Transverse colon (tissue), 4 donors: ENCODE data around the gene ORMDL2. TPM values are rescaled to one million over a fixed set of nuclear protein-coding genes. Genes with fewer than 3 reads are reported as not detected.

Source experiments
- DNase-seq: peaks from one replicate; pipeline ENCODE4 v3.0.0-alpha.2; 2019
- H3K27ac ChIP-seq, 4 donors: fragments of 200-600 bp; sonication (generic); 2 replicates each; pipeline ENCODE4 v1.5.1; 2016 to 2018; ENCODE audit warnings: inconsistent platforms in 4 of 4
- H3K27me3 ChIP-seq: fragments of 200-600 bp; sonication (generic); 2 replicates; pipeline ENCODE4 v1.5.1; 2017; ENCODE audit warnings: inconsistent platforms
- H3K36me3 ChIP-seq, 4 donors: fragments of 200-600 bp; sonication (generic); 2 replicates each; pipeline ENCODE4 v1.5.1; 2017 to 2019; ENCODE audit warnings: inconsistent platforms in 4 of 4
- H3K4me1 ChIP-seq, 4 donors: fragments of 200-600 bp; sonication (generic); 2 replicates each; pipeline ENCODE4 v1.5.1; 2017 to 2020; ENCODE audit warnings: inconsistent platforms in 4 of 4
- H3K4me3 ChIP-seq, 4 donors: fragments of 200-600 bp; sonication (generic); 1 replicate in 1 of 4; 2 replicates in 3 of 4; pipeline versions ENCODE4 v1.5.1 to v1.6.1; 2017 to 2019; ENCODE audit warnings: inconsistent platforms in 4 of 4
- H3K9me3 ChIP-seq, 2 donors: fragments of 200-600 bp; sonication (generic); 2 replicates each; pipeline ENCODE4 v1.5.1; 2017 to 2019; ENCODE audit warnings: inconsistent platforms in 2 of 2
- CTCF ChIP-seq, 5 experiments: fragments of 200-600 bp in 3 of 5; fragments of 450-650 bp in 2 of 5; sonication (generic) in 3 of 5; IDR thresholded peaks; 1 replicate in 2 of 5; 2 replicates in 3 of 5; pipeline ENCODE4 v1.5.1; 2016 to 2017; ENCODE audit warnings: antibody characterized with exemption in 5 of 5, inconsistent platforms in 3 of 5, mild to moderate bottlenecking in 2 of 5, moderate library complexity in 1 of 5
- EP300 ChIP-seq: sonication (generic); formaldehyde crosslinking; IDR thresholded peaks from one replicate; pipeline ENCODE4 v1.6.1; 2017; ENCODE audit warnings: antibody characterized with exemption, low read depth
- POLR2A ChIP-seq: fragments of 450-650 bp; IDR thresholded peaks from one replicate; pipeline ENCODE4 v1.6.1; 2016; ENCODE audit warnings: antibody characterized with exemption, mild to moderate bottlenecking, moderate library complexity
- POLR2AphosphoS5 ChIP-seq, 3 donors: sonication (generic); formaldehyde crosslinking; IDR thresholded peaks; one replicate each; pipeline ENCODE4 v1.6.1; 2016; ENCODE audit warnings: antibody characterized with exemption in 3 of 3
- WGBS, 2 donors: methylation state at CpG; one replicate each; pipeline ENCODE4 v1.1.5; 2018; ENCODE audit warnings: low coverage in 1 of 2; 5-methylcytosine and 5-hydroxymethylcytosine counted together
- in situ Hi-C, 4 donors: fragments of 200-750 bp; cut with MboI; loops; one replicate each; pipeline versions ENCODE4 v1.15.0 to v1.15.1; 2017; ENCODE audit warnings: low sequenced_read_pairs in 3 of 4, low pct_ligation_motif_present in 1 of 4, low pct_unique_long_range_greater_than_20kb in 1 of 4
- intact Hi-C: fragments of 100-400 bp; cut with DNase I; formaldehyde crosslinking; loops from one replicate; pipeline ENCODE4 v1.15.1; 2023; ENCODE audit warnings: low total_unique reads
- total RNA-seq, 4 donors: library from RNA; depleted of rRNA; stranded (reverse); fragments of >200 nt; gene quantifications; one replicate each; pipeline ENCODE4 v1.1.0, GENCODE V29; 2016

ORMDL2 gene
- total RNA-seq, 4 donors from 2014 or later = 3.7 to 40.3 (median 21.7) TPM

- intact Hi-C loops (no loop called here), in situ Hi-C loops (no loop called here)
- no peak for DNase-seq
- H3K4me3 ChIP-seq = no peak overlapping the region
- peak overlapping the region; percentile 85 to 94 (median 89) for H3K27ac ChIP-seq
- peaks cover 15% of the 10 kb centered on the region for H3K27me3 ChIP-seq
- peaks cover 0 to 11% (median 4%) of the 10 kb centered on the region in 4 donors for H3K4me1 ChIP-seq
- H3K9me3 ChIP-seq = no peaks in the 10 kb centered on the region
- TF ChIP-seq POLR2AphosphoS5 (IDR thresholded peaks at IDR 0.05) (no peak), CTCF (IDR thresholded peaks at IDR 0.05) (no peak)
- no peaks in the 10 kb centered on the region for H3K36me3 ChIP-seq
- WGBS, 2 donors = 59 to 76% methylated on average over 3 of the region's 3 CpGs
Observed at GRCh38 chr12:55847033-55847432, 29.2 kb downstream of the ORMDL2 start.

- H3K4me1 ChIP-seq = peaks cover 0 to 11% (median 4%) of the 10 kb centered on the region in 4 donors
- DNase-seq = peak; percentile 78
- no peaks in the 10 kb centered on the region for H3K36me3 ChIP-seq
- intact Hi-C loops = no loop called here
- TF ChIP-seq POLR2AphosphoS5 (IDR thresholded peaks at IDR 0.05) (peak; percentile 76 to 89 (median 88)), CTCF (IDR thresholded peaks at IDR 0.05) (no peak), EP300 (peak; percentile 98), POLR2A (peak; percentile 53)
- in situ Hi-C loops = no loop called here
- H3K9me3 ChIP-seq = no peaks in the 10 kb centered on the region
- peak overlapping the region; percentile 85 to 94 (median 89) for H3K27ac ChIP-seq
- H3K4me3 ChIP-seq = no peak overlapping the region
- WGBS, 2 donors = 28 to 43% methylated on average over 5 to 6 of the region's 6 CpGs
- peaks cover 15% of the 10 kb centered on the region for H3K27me3 ChIP-seq
Observed at GRCh38 chr12:55847603-55848291, 29.9 kb downstream of the ORMDL2 start.

GRCh38 chr12:55849616-55850343, 31.9 kb downstream of the ORMDL2 start:
- Histone ChIP-seq H3K27me3 (peaks cover 15% of the 10 kb centered on the region), H3K4me1 (peaks cover 0 to 11% (median 4%) of the 10 kb centered on the region in 4 donors), H3K27ac (peak overlapping the region in 3 of 4 donors; percentile 85 to 94 (median 89)), H3K9me3 (no peaks in the 10 kb centered on the region), H3K4me3 (no peak overlapping the region), H3K36me3 (no peaks in the 10 kb centered on the region)
- intact Hi-C loops = no loop called here
- in situ Hi-C loops = no loop called here
- TF ChIP-seq CTCF (IDR thresholded peaks at IDR 0.05) (no peak), POLR2A (no peak), EP300 (no peak), POLR2AphosphoS5 (IDR thresholded peaks at IDR 0.05) (no peak)
- DNase-seq = no peak
- 71 to 80% methylated on average over 5 to 7 of the region's 7 CpGs for WGBS, 2 donors

GRCh38 chr12:55850401-55850800, 32.6 kb downstream of the ORMDL2 start:
- Histone ChIP-seq H3K27me3 (peaks cover 15% of the 10 kb centered on the region), H3K36me3 (no peaks in the 10 kb centered on the region), H3K27ac (peak overlapping the region in 1 of 4 donors; percentile 9), H3K4me3 (no peak overlapping the region), H3K4me1 (peaks cover 0 to 11% (median 4%) of the 10 kb centered on the region in 4 donors), H3K9me3 (no peaks in the 10 kb centered on the region)
- 36% methylated on average over 1 of the region's 1 CpG; no CpG with 5 or more reads in 1 of the 2 donors for WGBS, 2 donors
- in situ Hi-C loops = no loop called here
- DNase-seq = no peak
- TF ChIP-seq CTCF (IDR thresholded peaks at IDR 0.05) (no peak), POLR2AphosphoS5 (IDR thresholded peaks at IDR 0.05) (no peak), POLR2A (no peak)
- intact Hi-C loops = no loop called here
